Common myeloid progenitor, CD34-positive (primary cell): ENCODE measurements around the gene CFAP90.

Experiments
- CTCF ChIA-PET: fragments of 350-600 bp; sonication (Branson Sonifier 250); formaldehyde crosslinking; loops from one replicate; lab custom pipeline; 2021; ENCODE audit warnings: antibody characterized with exemption; lab: Charles Lee
- POLR2A ChIA-PET: fragments of 350-600 bp; sonication (Branson Sonifier 250); formaldehyde crosslinking; loops from one replicate; lab custom pipeline; 2021; ENCODE audit warnings: antibody characterized with exemption; lab: Charles Lee
- DNase-seq, 3 donors: peaks; one replicate each; pipeline versions ENCODE4 v3.0.0 to v3.0.0-alpha.2; 2013
- H3K27ac ChIP-seq, 2 experiments: 1 replicate in 1 of 2; 2 replicates in 1 of 2; pipeline ENCODE4 v1.7.0; 2013; ENCODE audit warnings: inconsistent platforms in 2 of 2, low read length in 2 of 2, mild to moderate bottlenecking in 2 of 2, low read depth in 1 of 2, moderate library complexity in 1 of 2; ENCODE audit not compliant: severe bottlenecking in 2 of 2, insufficient read depth in 1 of 2, poor library complexity in 1 of 2
- H3K27me3 ChIP-seq, 5 experiments: replicated peaks in 2 of 5; 1 replicate in 3 of 5; 2 replicates in 2 of 5; pipeline versions ENCODE4 v1.6.1 to v1.7.0; 2013; ENCODE audit warnings: low read length in 4 of 5, mild to moderate bottlenecking in 2 of 5, moderate library complexity in 2 of 5, inconsistent platforms in 1 of 5; ENCODE audit not compliant: insufficient read depth in 5 of 5, control insufficient read depth in 4 of 5
- H3K36me3 ChIP-seq, 4 experiments: 1 replicate in 2 of 4; 2 replicates in 2 of 4; pipeline versions ENCODE4 v1.6.1 to v1.7.0; 2013; ENCODE audit warnings: low read length in 3 of 4, control low read depth in 1 of 4, mild to moderate bottlenecking in 1 of 4; ENCODE audit not compliant: control insufficient read depth in 4 of 4, insufficient read depth in 4 of 4
- H3K4me1 ChIP-seq, 4 experiments: 1 replicate in 3 of 4; 2 replicates in 1 of 4; pipeline versions ENCODE4 v1.6.1 to v1.7.1; 2013; ENCODE audit warnings: low read length in 3 of 4, mild to moderate bottlenecking in 3 of 4, control low read depth in 1 of 4, inconsistent platforms in 1 of 4, moderate library complexity in 1 of 4; ENCODE audit not compliant: control insufficient read depth in 4 of 4, insufficient read depth in 4 of 4; ENCODE audit errors: control extremely low read depth in 1 of 4
- H3K4me3 ChIP-seq, 7 experiments: 1 replicate in 4 of 7; 2 replicates in 3 of 7; pipeline versions ENCODE4 v1.5.1 to v1.7.0; 2013; ENCODE audit warnings: mild to moderate bottlenecking in 7 of 7, low read length in 6 of 7, moderate library complexity in 6 of 7, inconsistent platforms in 2 of 7, low read depth in 2 of 7, control low read depth in 1 of 7; ENCODE audit not compliant: insufficient read depth in 4 of 7, control insufficient read depth in 1 of 7; ENCODE audit errors: extremely low read depth in 1 of 7
- H3K9me3 ChIP-seq, 5 experiments: 1 replicate in 4 of 5; 2 replicates in 1 of 5; pipeline versions ENCODE4 v1.6.1 to v1.7.1; 2013; ENCODE audit warnings: low read length in 4 of 5, mild to moderate bottlenecking in 2 of 5, inconsistent platforms in 1 of 5, low read depth in 1 of 5, moderate library complexity in 1 of 5; ENCODE audit not compliant: control insufficient read depth in 4 of 5, insufficient read depth in 2 of 5; ENCODE audit errors: control extremely low read depth in 1 of 5
- WGBS: methylation state at CpG from one replicate; pipeline ENCODE4 v1.1.5; 2013; ENCODE audit not compliant: insufficient coverage; 5-methylcytosine and 5-hydroxymethylcytosine counted together

CFAP90 gene

GRCh38 chr5:7793895-7794294, 57.0 kb downstream of the CFAP90 start:
- ChIA-PET POLR2A (no interaction called here), CTCF (interaction anchor here (0.7 to 1.1 kb wide), 2 partner anchors 12 to 49 kb away, joined by 3 to 4 read pairs; no protein-coding TSS in a partner anchor)
- Histone ChIP-seq H3K36me3 (no peaks in the 10 kb centered on the region), H3K9me3 (no peaks in the 10 kb centered on the region), H3K27ac (no peak overlapping the region), H3K4me1 (no peaks in the 10 kb centered on the region), H3K27me3 (peaks cover 0 to 23% (median 9%) of the 10 kb centered on the region in 5 experiments), H3K4me3 (no peak overlapping the region)
- 100% methylated on average over 5 of the region's 5 CpGs for WGBS
- DNase-seq, result no peak

DNA sequence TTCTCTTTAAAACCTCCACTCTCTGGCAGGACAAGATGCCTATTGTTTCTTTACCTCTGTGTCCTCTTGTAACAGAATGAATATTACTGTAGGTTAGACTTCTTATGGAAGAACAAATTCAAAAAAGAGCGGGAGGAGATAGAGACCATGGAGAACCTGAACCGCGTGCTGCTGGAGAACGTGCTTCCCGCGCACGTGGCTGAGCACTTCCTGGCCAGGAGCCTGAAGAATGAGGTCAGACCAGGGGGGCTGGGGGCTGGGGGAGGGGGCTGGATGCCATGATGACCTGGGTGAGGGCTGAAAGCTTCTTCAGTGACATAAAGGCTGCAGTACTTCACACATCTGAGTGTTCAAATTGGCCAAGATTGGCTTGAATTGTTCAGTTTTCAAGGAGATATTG, 61.4 kb downstream of the CFAP90 start:
- peaks cover 0 to 41% (median 8%) of the 10 kb centered on the region in 5 experiments for H3K27me3 ChIP-seq
- no peaks in the 10 kb centered on the region for H3K36me3 ChIP-seq
- DNase-seq, result no peak
- ChIA-PET POLR2A (no interaction called here), CTCF (no interaction called here)
- no peaks in the 10 kb centered on the region for H3K9me3 ChIP-seq
- no peaks in the 10 kb centered on the region for H3K4me1 ChIP-seq
- WGBS, result 100% methylated on average over 1 of the region's 7 CpGs
- no peak overlapping the region for H3K27ac ChIP-seq
- no peak overlapping the region for H3K4me3 ChIP-seq

- 100% methylated on average over 2 of the region's 3 CpGs for WGBS
- no peaks in the 10 kb centered on the region for H3K9me3 ChIP-seq
- POLR2A ChIA-PET, result no interaction called here
- no peak for DNase-seq
- no peaks in the 10 kb centered on the region for H3K4me1 ChIP-seq
- CTCF ChIA-PET, result no interaction called here
- no peak overlapping the region for H3K27ac ChIP-seq
- H3K27me3 ChIP-seq, result peaks cover under 1 to 49% (median 11%) of the 10 kb centered on the region in 5 experiments
- H3K36me3 ChIP-seq, result no peaks in the 10 kb centered on the region
- no peak overlapping the region for H3K4me3 ChIP-seq
These were observed 63.2 kb downstream of the CFAP90 start for GRCh38 chr5:7787770-7788169.

DNA sequence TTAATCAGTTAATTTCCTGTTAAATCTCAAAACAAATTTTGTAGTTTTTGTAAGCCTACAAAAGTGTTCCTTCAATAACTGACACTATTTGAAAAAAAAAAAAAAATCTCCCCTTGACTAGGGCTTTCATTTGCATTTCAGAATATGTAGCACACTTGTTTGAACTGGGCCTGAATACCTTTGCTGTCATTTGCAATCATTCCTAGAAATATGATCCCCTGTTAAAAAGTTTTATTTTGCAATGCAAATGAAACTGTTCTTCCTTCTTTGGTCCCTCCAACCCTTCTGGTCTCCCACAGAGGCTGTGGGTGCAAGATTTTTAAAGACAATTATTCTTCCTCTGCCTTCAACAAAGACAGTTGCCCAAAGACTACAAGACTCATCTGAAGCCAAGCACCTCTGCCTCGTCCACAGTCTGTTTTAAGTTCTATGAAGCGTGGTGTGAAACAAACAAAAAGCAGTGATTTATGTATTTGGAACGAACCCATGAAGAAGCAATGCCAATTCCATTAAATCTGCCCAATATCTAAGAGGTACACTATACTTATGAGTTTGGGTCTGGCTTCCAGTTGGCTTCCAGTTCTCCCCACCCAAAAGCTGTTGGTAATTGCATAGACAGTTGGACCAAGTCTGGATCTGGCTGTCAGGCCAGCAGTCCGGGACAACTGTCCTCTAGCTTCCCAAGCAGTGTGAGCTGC, 66.1 kb downstream of the CFAP90 start:
- Histone ChIP-seq H3K27me3 (peaks cover 3 to 71% (median 23%) of the 10 kb centered on the region in 5 experiments), H3K9me3 (no peaks in the 10 kb centered on the region), H3K27ac (no peak overlapping the region), H3K4me3 (no peak overlapping the region), H3K36me3 (no peaks in the 10 kb centered on the region), H3K4me1 (no peaks in the 10 kb centered on the region)
- POLR2A ChIA-PET, result no interaction called here
- WGBS, result 90% methylated on average over 2 of the region's 4 CpGs
- DNase-seq, result no peak
- CTCF ChIA-PET, result no interaction called here

DNA sequence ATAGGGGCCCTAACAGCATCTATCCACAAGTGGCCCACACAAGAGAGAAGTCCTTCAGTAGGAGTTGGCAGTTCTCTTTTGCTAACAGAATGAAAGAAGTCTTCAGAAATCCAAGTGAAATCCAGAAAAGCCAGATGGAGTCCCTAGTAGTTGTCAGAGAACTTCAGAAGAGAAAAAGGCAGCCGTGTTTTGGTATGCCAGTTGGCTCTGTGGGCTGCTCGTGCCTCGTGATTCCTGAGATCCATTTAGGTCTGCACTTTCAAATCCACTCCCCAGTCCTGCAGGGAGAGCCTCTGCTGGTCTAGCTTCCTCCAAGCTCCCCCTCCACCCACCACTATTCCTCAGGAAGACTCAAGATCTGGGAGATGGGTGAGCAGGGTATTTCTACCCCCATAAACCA, 69.0 kb downstream of the CFAP90 start:
- no peak for DNase-seq
- WGBS, result 89% methylated on average over 1 of the region's 3 CpGs
- H3K4me1 ChIP-seq, result peaks cover 0 to 13% (median 3%) of the 10 kb centered on the region in 4 experiments
- H3K9me3 ChIP-seq, result no peaks in the 10 kb centered on the region
- H3K27ac ChIP-seq, result no peak overlapping the region
- POLR2A ChIA-PET, result no interaction called here
- CTCF ChIA-PET, result interaction anchor here (1.1 to 1.7 kb wide), 2 partner anchors 10 to 12 kb away, joined by 3 to 4 read pairs; no protein-coding TSS in a partner anchor
- no peaks in the 10 kb centered on the region for H3K36me3 ChIP-seq
- peaks cover 6 to 87% (median 29%) of the 10 kb centered on the region in 5 experiments for H3K27me3 ChIP-seq
- H3K4me3 ChIP-seq, result no peak overlapping the region
